K562 (cell line): ENCODE measurements around the gene ADPGK.

Experiments used
- BHLHE40 ChIP-seq: IDR thresholded peaks from 2 replicates; pipeline ENCODE4 v1.6.1; 2011; ENCODE audit warnings: low read length, improper control_type of control experiment
- CTCF ChIP-seq, 3 experiments: IDR thresholded peaks in 2 of 3; conservative IDR thresholded peaks in 1 of 3; 2 replicates each; pipeline ENCODE4 v1.5.1; 2011 to 2012; ENCODE audit warnings: low read length in 3 of 3, mild to moderate bottlenecking in 3 of 3, control low read depth in 2 of 3, improper control_type of control experiment in 1 of 3, inconsistent platforms in 1 of 3, low read depth in 1 of 3, mixed read lengths in 1 of 3, moderate library complexity in 1 of 3; ENCODE audit not compliant: insufficient read depth in 2 of 3
- EP300 ChIP-seq: IDR thresholded peaks from 2 replicates; pipeline ENCODE4 v1.6.1; 2012; ENCODE audit warnings: low read length, improper control_type of control experiment
- GTF2A2 ChIP-seq: IDR thresholded peaks from 2 replicates; pipeline ENCODE4 v1.6.1; 2016; ENCODE audit warnings: mild to moderate bottlenecking, missing genetic modification characterization, missing compliant biosample characterization
- POLR2AphosphoS5 ChIP-seq: IDR thresholded peaks from 2 replicates; pipeline ENCODE4 v1.6.1; 2011; ENCODE audit warnings: mild to moderate bottlenecking, low read depth, low read length, moderate library complexity; ENCODE audit not compliant: control insufficient read depth, insufficient read depth
- PTTG1 ChIP-seq: fragments of 450-650 bp; IDR thresholded peaks from 2 replicates; pipeline ENCODE4 v1.6.1; 2016; ENCODE audit warnings: low read depth, mild to moderate bottlenecking, missing genetic modification characterization, missing compliant biosample characterization
- RUNX1 ChIP-seq: sonication (generic); IDR thresholded peaks from 2 replicates; pipeline ENCODE4 v1.6.1; 2016; ENCODE audit warnings: antibody characterized with exemption, low read depth
- TBP ChIP-seq: optimal IDR thresholded peaks from 2 replicates; pipeline ENCODE3; 2011; ENCODE audit warnings: low read depth, low read length, improper control_type of control experiment
- ZHX1 ChIP-seq: fragments of 150-350 bp; conservative IDR thresholded peaks from 2 replicates; pipeline ENCODE4 v1.6.1; 2014; ENCODE audit warnings: low read length
- ZNF24 ChIP-seq: fragments of 450-650 bp; IDR thresholded peaks from 2 replicates; pipeline ENCODE4 v1.6.1; 2016
- ZNF79 ChIP-seq: fragments of 250-450 bp; sonication (Bioruptor Pico); IDR thresholded peaks from 2 replicates; pipeline ENCODE4 v1.4.0; 2020; ENCODE audit warnings: low read depth, mild to moderate bottlenecking, moderate library complexity

GRCh38 chr15:72827226-72827625, 43.7 kb upstream of the ADPGK start:
- no peak for TF ChIP-seq ZNF79 (CRISPR knock-in tag)
- no peak for TF ChIP-seq CTCF (IDR thresholded peaks at IDR 0.05 in 2 of 3, conservative IDR thresholded peaks at IDR 0.05 in 1 of 3; ENCODE audit: insufficient read depth in 2 of 3, low read depth in 1 of 3, low read length in 3 of 3)
- no peak for TF ChIP-seq EP300
- no peak for TF ChIP-seq BHLHE40
- TF ChIP-seq POLR2AphosphoS5: no peak
- TF ChIP-seq ZNF24: no peak
- no peak for TF ChIP-seq PTTG1 (tag)
- TF ChIP-seq GTF2A2 (tag): no peak
- TF ChIP-seq ZHX1: no peak
- TF ChIP-seq TBP: no peak
- no peak for TF ChIP-seq RUNX1
